DND-41 (cell line): Measurements from ENCODE around the gene CEP350.

ENCODE experiments used
- ATAC-seq: fragments of 200-7000 bp; cut with Tn5 transposase; 3 replicates; pipeline ENCODE4 v1.9.1; 2021; ENCODE audit warnings: low read depth; ENCODE audit not compliant: insufficient read depth
- DNase-seq: peaks from one replicate; pipeline ENCODE4 v3.0.0-alpha.2; 2020
- H2AFZ ChIP-seq: 2 replicates; pipeline ENCODE4 v1.6.0; 2012; ENCODE audit warnings: low read depth, low read length
- H3K27ac ChIP-seq: 2 replicates; pipeline ENCODE4 v1.5.1; 2012; ENCODE audit warnings: low read length, inconsistent platforms
- H3K27me3 ChIP-seq: fragments of 200-600 bp; sonication (generic); 2 replicates; pipeline ENCODE4 v1.6.0; 2012; ENCODE audit warnings: low read length, mild to moderate bottlenecking, inconsistent platforms; ENCODE audit not compliant: insufficient read depth, poor library complexity
- H3K36me3 ChIP-seq: 2 replicates; pipeline ENCODE4 v1.5.1; 2012; ENCODE audit warnings: low read length, inconsistent platforms; ENCODE audit not compliant: insufficient read depth
- H3K4me1 ChIP-seq: 2 replicates; pipeline ENCODE4 v1.5.1; 2012; ENCODE audit warnings: mild to moderate bottlenecking, low read length; ENCODE audit not compliant: insufficient read depth
- H3K4me2 ChIP-seq: 2 replicates; pipeline ENCODE4 v1.6.0; 2012; ENCODE audit warnings: mild to moderate bottlenecking, moderate library complexity, low read length, inconsistent platforms; ENCODE audit not compliant: insufficient read depth
- H3K4me3 ChIP-seq, 2 experiments: fragments of 200-600 bp in 1 of 2; shearing (Covaris generic) in 1 of 2; 2 replicates each; pipeline ENCODE4 v1.5.1; 2012 to 2016; ENCODE audit warnings: inconsistent platforms in 2 of 2, low read length in 2 of 2, mild to moderate bottlenecking in 2 of 2, low read depth in 1 of 2, moderate library complexity in 1 of 2
- H3K79me2 ChIP-seq: 2 replicates; pipeline ENCODE4 v1.6.0; 2012; ENCODE audit warnings: low read length, inconsistent platforms; ENCODE audit not compliant: insufficient read depth
- H3K9ac ChIP-seq: 2 replicates; pipeline ENCODE4 v1.6.0; 2012; ENCODE audit warnings: low read depth, mild to moderate bottlenecking, inconsistent platforms, low read length, moderate library complexity
- H3K9me3 ChIP-seq: 2 replicates; pipeline ENCODE4 v1.5.1; 2012; ENCODE audit warnings: low read length, moderate library complexity, mild to moderate bottlenecking, inconsistent platforms; ENCODE audit not compliant: insufficient read depth, severe bottlenecking
- H4K20me1 ChIP-seq: 2 replicates; pipeline ENCODE4 v1.6.0; 2012; ENCODE audit warnings: low read length; ENCODE audit not compliant: insufficient read depth
- CTCF ChIP-seq: IDR thresholded peaks from 2 replicates; pipeline ENCODE4 v1.5.1; 2012; ENCODE audit warnings: borderline replicate concordance, low read length, moderate library complexity, mild to moderate bottlenecking; ENCODE audit not compliant: poor library complexity, severe bottlenecking; ENCODE audit errors: extremely low read depth
- EZH2 ChIP-seq: IDR thresholded peaks from 3 replicates; pipeline ENCODE4 v1.6.1; 2012; ENCODE audit warnings: borderline replicate concordance, low read depth, mild to moderate bottlenecking, moderate library complexity, low read length, inconsistent platforms; ENCODE audit not compliant: severe bottlenecking

Gene CEP350

DNA sequence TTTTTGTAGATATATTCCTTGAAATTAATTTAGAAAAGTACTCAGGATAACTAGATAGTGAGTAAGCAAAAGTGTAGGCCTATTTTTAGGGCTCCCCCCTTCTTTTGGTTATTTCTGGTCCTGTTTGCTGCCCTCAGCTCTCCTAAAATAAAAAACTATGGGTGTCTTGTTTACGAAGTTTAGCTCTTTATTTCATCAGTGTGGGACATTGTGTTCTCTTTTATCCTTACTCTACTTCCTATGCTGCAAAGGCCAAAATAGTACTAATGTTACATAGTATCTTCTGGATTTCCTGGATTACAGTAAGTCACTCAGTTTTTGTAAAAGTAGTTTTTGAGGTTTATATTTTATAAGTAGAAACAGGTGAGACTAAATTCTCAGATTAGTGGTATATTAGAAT is 15.4 kb downstream of the CEP350 start:
- H3K9ac ChIP-seq, result no peak overlapping the region

GRCh38 chr1:179971563-179972496 is 17.2 kb downstream of the CEP350 start:
- Histone ChIP-seq H3K4me2 (no peak overlapping the region), H3K79me2 (peaks cover 95% of the 10 kb centered on the region)
- ATAC-seq, result no peak

More for the DNA sequence above, 15.4 kb downstream of the CEP350 start:
- Histone ChIP-seq H3K79me2 (peaks cover 97% of the 10 kb centered on the region), H4K20me1 (peaks cover 31% of the 10 kb centered on the region; the same call in 1 of the 2 replicates), H3K9me3 (peaks cover 11% of the 10 kb centered on the region), H2AFZ (no peak overlapping the region), H3K4me1 (no peaks in the 10 kb centered on the region), H3K27me3 (no peaks in the 10 kb centered on the region), H3K4me2 (no peak overlapping the region), H3K36me3 (peaks cover 11% of the 10 kb centered on the region), H3K27ac (no peak overlapping the region), H3K4me3 (no peak overlapping the region)
- ATAC-seq (no peak), DNase-seq (no peak)
- TF ChIP-seq CTCF, result no peak
- TF ChIP-seq EZH2, result no peak

DNA sequence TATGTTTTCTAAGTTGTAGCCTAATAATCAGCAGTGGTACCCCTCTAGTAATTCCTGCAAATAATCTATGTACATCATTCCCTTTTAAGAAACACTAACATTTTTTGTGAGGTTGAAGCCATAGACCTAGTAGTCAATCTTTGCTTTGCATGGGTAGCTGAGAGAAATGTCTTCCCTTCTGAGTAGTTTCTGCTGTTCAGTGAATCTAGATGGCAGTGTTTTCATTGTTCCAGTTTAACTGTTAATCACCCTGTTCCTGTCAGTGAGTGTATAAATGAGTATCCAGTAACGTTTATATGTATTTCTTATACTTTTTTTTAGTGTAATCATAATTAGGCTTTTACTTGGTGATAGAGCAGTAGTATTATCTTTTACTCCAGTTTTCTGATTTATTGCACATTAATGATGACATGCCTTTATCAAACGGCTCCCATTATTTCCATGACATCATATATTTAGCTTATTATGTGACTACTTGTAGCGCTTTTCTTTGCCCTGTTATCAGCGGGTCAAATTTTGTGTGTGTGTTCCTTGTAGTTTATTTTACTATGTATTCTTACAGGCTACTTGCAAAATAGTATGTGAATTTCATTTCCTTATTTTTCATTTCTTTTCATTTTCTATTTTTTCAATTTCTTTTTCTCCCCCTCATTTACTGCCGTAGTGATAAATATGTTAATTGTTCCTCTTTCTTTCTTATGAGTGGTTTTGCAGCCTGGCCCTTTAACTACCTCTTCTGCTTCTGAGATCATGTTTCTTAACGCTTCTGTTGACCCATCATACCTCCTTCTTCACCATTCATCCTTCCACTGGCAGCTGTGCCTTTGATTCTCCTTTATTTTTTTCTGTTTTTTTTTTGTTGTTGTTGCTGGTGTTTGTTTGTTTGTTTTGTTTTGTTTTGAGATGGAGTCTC is 18.8 kb downstream of the CEP350 start:
- Histone ChIP-seq H3K27me3 (no peaks in the 10 kb centered on the region), H3K4me2 (no peak overlapping the region), H3K27ac (no peak overlapping the region), H3K9ac (no peak overlapping the region), H3K4me1 (no peaks in the 10 kb centered on the region), H2AFZ (no peak overlapping the region), H3K9me3 (no peaks in the 10 kb centered on the region), H3K79me2 (peaks cover 93% of the 10 kb centered on the region), H3K4me3 (no peak overlapping the region), H3K36me3 (peaks cover 6% of the 10 kb centered on the region), H4K20me1 (peaks cover 26% of the 10 kb centered on the region; the same call in 1 of the 2 replicates)
- TF ChIP-seq CTCF (no peak), EZH2 (no peak)
- DNase-seq (no peak), ATAC-seq (no peak)

More at GRCh38 chr1:179971563-179972496, 17.2 kb downstream of the CEP350 start:
- H3K4me3 ChIP-seq, result no peak overlapping the region
- H2AFZ ChIP-seq, result no peak overlapping the region
- no peaks in the 10 kb centered on the region for H3K9me3 ChIP-seq
- DNase-seq, result no peak
- no peaks in the 10 kb centered on the region for H3K27me3 ChIP-seq
- H3K27ac ChIP-seq, result no peak overlapping the region
- peaks cover 6% of the 10 kb centered on the region for H3K36me3 ChIP-seq
- no peaks in the 10 kb centered on the region for H3K4me1 ChIP-seq
- peaks cover 28% of the 10 kb centered on the region; the same call in 1 of the 2 replicates for H4K20me1 ChIP-seq
- H3K9ac ChIP-seq, result no peak overlapping the region
- TF ChIP-seq EZH2, result no peak
- no peak for TF ChIP-seq CTCF
